Measurements from ENCODE around the gene UGT2B7. TPM values are rescaled to one million over a fixed set of nuclear protein-coding genes. Genes with fewer than 3 reads are reported as not detected.

The UGT2B7 gene
- total RNA-seq, 1 experiment from 2014 or later: not detected

DNA sequence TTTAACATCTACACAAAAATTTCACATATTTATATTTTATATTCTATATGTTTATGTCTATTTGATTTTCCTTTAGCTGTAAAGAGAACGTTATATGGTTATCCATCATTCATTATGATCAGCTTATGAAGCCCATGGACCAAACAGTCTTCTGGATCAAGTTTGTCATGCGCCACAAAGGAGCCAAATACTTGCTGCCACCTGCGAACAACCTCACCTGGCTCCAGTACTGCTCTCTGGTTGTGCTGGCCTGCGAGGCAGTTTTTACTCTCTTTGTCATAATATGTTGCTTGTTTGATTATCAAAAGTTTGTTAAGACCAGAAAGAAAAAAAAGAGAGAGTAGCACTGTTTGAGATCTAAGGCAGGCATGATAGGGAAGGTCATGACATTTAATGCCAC is 38.2 kb downstream of the UGT2B7 start:
- Histone ChIP-seq H3K9me3 (ENCODE audit: control insufficient read depth, insufficient read depth, low read depth, low read length) (no peaks in the 10 kb centered on the region), H3K4me3 (ENCODE audit: low read depth in 2 of 2, low read length in 2 of 2) (no peak overlapping the region), H3K27ac (ENCODE audit: low read length) (no peak overlapping the region), H3K36me3 (ENCODE audit: control insufficient read depth, insufficient read depth, low read length) (no peaks in the 10 kb centered on the region), H3K27me3 (ENCODE audit: control insufficient read depth, insufficient read depth, low read length) (no peaks in the 10 kb centered on the region), H3K4me1 (ENCODE audit: control insufficient read depth, insufficient read depth, low read length) (no peaks in the 10 kb centered on the region)
- ChIA-PET CTCF (no interaction called here), POLR2A (no interaction called here)
- DNase-seq (ENCODE audit: low read depth, low spot score) (no peak), ATAC-seq (no peak)
- no TSS peak for BruUV-seq (replicated peaks)
- in situ Hi-C loops (cut with HindIII; ENCODE audit: low pct_unique_long_range_greater_than_20kb, low sequenced_read_pairs): no loop called here
- intact Hi-C loops (cut with micrococcal nuclease; ENCODE audit: unreplicated experiment): no loop called here
- TF ChIP-seq POLR2AphosphoS5 (IDR thresholded peaks at IDR 0.05; ENCODE audit: low read depth, low read length) (no peak), REST (IDR thresholded peaks at IDR 0.05; ENCODE audit: insufficient read depth in 1 of 2, low read depth in 2 of 2, low read length in 1 of 2) (no peak), TCF7L2 (IDR thresholded peaks at IDR 0.05; ENCODE audit: low read depth, low read length) (no peak), SIN3A (IDR thresholded peaks at IDR 0.05; ENCODE audit: borderline replicate concordance, insufficient read depth, low read depth, low read length) (no peak), CTCF (IDR thresholded peaks at IDR 0.05) (no peak)

- H3K9me3 ChIP-seq (ENCODE audit: control insufficient read depth, insufficient read depth, low read depth, low read length): no peaks in the 10 kb centered on the region
- intact Hi-C loops (cut with micrococcal nuclease; ENCODE audit: unreplicated experiment): no loop called here
- POLR2A ChIA-PET: interaction anchor here (0.6 kb wide), 1 partner anchor 17 kb away, joined by 10 read pairs; no protein-coding TSS in a partner anchor
- in situ Hi-C loops (cut with HindIII; ENCODE audit: low pct_unique_long_range_greater_than_20kb, low sequenced_read_pairs): no loop called here
- CTCF ChIA-PET: no interaction called here
- DNase-seq (ENCODE audit: low read depth, low spot score): no peak
- no peak for ATAC-seq
- no peaks in the 10 kb centered on the region for H3K4me1 ChIP-seq (ENCODE audit: control insufficient read depth, insufficient read depth, low read length)
- H3K27ac ChIP-seq (ENCODE audit: low read length): no peak overlapping the region
- BruUV-seq (replicated peaks): no TSS peak
- no peaks in the 10 kb centered on the region for H3K36me3 ChIP-seq (ENCODE audit: control insufficient read depth, insufficient read depth, low read length)
- H3K4me3 ChIP-seq (ENCODE audit: low read depth in 2 of 2, low read length in 2 of 2): no peak overlapping the region
- H3K27me3 ChIP-seq (ENCODE audit: control insufficient read depth, insufficient read depth, low read length): no peaks in the 10 kb centered on the region
- TF ChIP-seq REST (IDR thresholded peaks at IDR 0.05; ENCODE audit: insufficient read depth in 1 of 2, low read depth in 2 of 2, low read length in 1 of 2): no peak
- no peak for TF ChIP-seq CTCF (IDR thresholded peaks at IDR 0.05)
- no peak for TF ChIP-seq TCF7L2 (IDR thresholded peaks at IDR 0.05; ENCODE audit: low read depth, low read length)
- no peak for TF ChIP-seq POLR2AphosphoS5 (IDR thresholded peaks at IDR 0.05; ENCODE audit: low read depth, low read length)
- TF ChIP-seq SIN3A (IDR thresholded peaks at IDR 0.05; ENCODE audit: borderline replicate concordance, insufficient read depth, low read depth, low read length): no peak
These were observed 45.0 kb downstream of the UGT2B7 start for GRCh38 chr4:69141320-69141719.
